GM13977 (cell line): ENCODE measurements around the gene ANOS1.
"Not testable (repeated sequence)": the region's sequence is repeated elsewhere in the genome, so short reads cannot be mapped to it uniquely, and the experiment has no call there.

ENCODE experiments used
- DNase-seq: peaks from one replicate; pipeline ENCODE4 v3.0.0; 2012; ENCODE audit warnings: low spot score
- CTCF ChIP-seq: IDR thresholded peaks from 2 replicates; pipeline ENCODE4 v1.5.1; 2012; ENCODE audit warnings: mild to moderate bottlenecking, control low read depth; ENCODE audit not compliant: insufficient read depth; ENCODE audit errors: extremely low read depth, missing control alignments
- in situ Hi-C: fragments of 300-500 bp; cut with MboI; formaldehyde crosslinking; loops from one replicate; pipeline ENCODE4 v1.12.0; 2022; ENCODE audit warnings: low sequenced_read_pairs, low pct_unique_long_range_greater_than_20kb, mixed read lengths, inconsistent platforms; ENCODE audit not compliant: unreplicated experiment

The ANOS1 gene

GRCh38 chrX:8731559-8732395, at the start of gene ANOS1:
Gene ANOS1, minus strand, starts transcription at chrX:8732137. Its CDS starts 101 bp downstream, at chrX:8732036.
- DNase-seq: no peak

GRCh38 chrX:8773117-8773516, 41.2 kb upstream of the ANOS1 start:
- in situ Hi-C loops: no loop called here
- no peak for DNase-seq
- TF ChIP-seq CTCF: no peak

More at GRCh38 chrX:8731559-8732395, at the start of gene ANOS1:
- in situ Hi-C loops: loop anchor here (25.0 kb wide), 1 partner anchor 744 kb away; no protein-coding TSS in a partner anchor
- TF ChIP-seq CTCF: no peak

- no peak for TF ChIP-seq CTCF
- no peak for DNase-seq
- in situ Hi-C loops: no loop called here
Measured at GRCh38 chrX:8760021-8760420, 28.1 kb upstream of the ANOS1 start.

GRCh38 chrX:8758706-8759105, 26.8 kb upstream of the ANOS1 start:
- DNase-seq, in situ Hi-C loops: not testable (repeated sequence)

GRCh38 chrX:8757609-8758389, 25.9 kb upstream of the ANOS1 start:
- DNase-seq, in situ Hi-C loops: not testable (repeated sequence)

GRCh38 chrX:8755813-8756212, 23.9 kb upstream of the ANOS1 start:
- in situ Hi-C loops: no loop called here
- TF ChIP-seq CTCF: no peak
- DNase-seq: no peak

- TF ChIP-seq CTCF: no peak
- DNase-seq: no peak
- in situ Hi-C loops: no loop called here
Measured at GRCh38 chrX:8755116-8755515, 23.2 kb upstream of the ANOS1 start.
